HL-60/S4 treated with phorbol 12-myristate 13-acetate at 8.2 ng/mL for 4 days and 3 days (cell line): Measurements from ENCODE around the gene COP1.
"Not testable (repeated sequence)": the region's sequence is repeated elsewhere in the genome, so short reads cannot be mapped to it uniquely, and the experiment has no call there.

Experiments
- in situ Hi-C: fragments of 300-500 bp; cut with MboI; formaldehyde crosslinking; loops from 2 replicates; pipeline ENCODE4 v1.15.0; 2022; ENCODE audit warnings: low sequenced_read_pairs

COP1 gene

GRCh38 chr1:176141449-176141848 is 65.6 kb downstream of the COP1 start:
- in situ Hi-C loops = no loop called here

GRCh38 chr1:176136891-176137290 is 70.2 kb downstream of the COP1 start:
- in situ Hi-C loops = no loop called here

GRCh38 chr1:176134666-176135065 is 72.4 kb downstream of the COP1 start:
- in situ Hi-C loops = no loop called here

- in situ Hi-C loops = no loop called here
Measured at GRCh38 chr1:176122282-176122681, 84.8 kb downstream of the COP1 start.

GRCh38 chr1:176119549-176119948 is 87.5 kb downstream of the COP1 start:
- in situ Hi-C loops = no loop called here

GRCh38 chr1:176118985-176119384 is 88.1 kb downstream of the COP1 start:
- in situ Hi-C loops = no loop called here

- in situ Hi-C loops = no loop called here
Measured at GRCh38 chr1:176111835-176112234, 95.3 kb downstream of the COP1 start.

GRCh38 chr1:176110203-176110602 is 96.9 kb downstream of the COP1 start:
- in situ Hi-C loops = no loop called here

- in situ Hi-C loops = no loop called here
Measured at GRCh38 chr1:176102768-176103350, 104.2 kb downstream of the COP1 start.

GRCh38 chr1:176101951-176102642 is 105.0 kb downstream of the COP1 start:
- in situ Hi-C loops = no loop called here

GRCh38 chr1:176098560-176098959 is 108.5 kb downstream of the COP1 start:
- in situ Hi-C loops = no loop called here

GRCh38 chr1:176096015-176096414 is 111.1 kb downstream of the COP1 start:
- in situ Hi-C loops = no loop called here

GRCh38 chr1:176090766-176091165 is 116.3 kb downstream of the COP1 start:
- in situ Hi-C loops = no loop called here

GRCh38 chr1:176087746-176088145 is 119.3 kb downstream of the COP1 start:
- in situ Hi-C loops = not testable (repeated sequence)

GRCh38 chr1:176073524-176074157 is 133.4 kb downstream of the COP1 start:
- in situ Hi-C loops = no loop called here

GRCh38 chr1:176068901-176069300 is 138.2 kb downstream of the COP1 start:
- in situ Hi-C loops = no loop called here

- in situ Hi-C loops = no loop called here
Measured at GRCh38 chr1:176068256-176068655, 138.8 kb downstream of the COP1 start.

- in situ Hi-C loops = no loop called here
Measured at GRCh38 chr1:176066709-176067108, 140.4 kb downstream of the COP1 start.

- in situ Hi-C loops = no loop called here
Measured at GRCh38 chr1:176058686-176059085, 148.4 kb downstream of the COP1 start.

- in situ Hi-C loops = no loop called here
Measured at GRCh38 chr1:176056312-176056711, 150.8 kb downstream of the COP1 start.

GRCh38 chr1:176055398-176055797 is 151.7 kb downstream of the COP1 start:
- in situ Hi-C loops = no loop called here

GRCh38 chr1:176051902-176052518 is 155.1 kb downstream of the COP1 start:
- in situ Hi-C loops = no loop called here
